ENCODE results near the gene TMEM223.
"Not testable (repeated sequence)": the region's sequence is repeated elsewhere in the genome, so short reads cannot be mapped to it uniquely, and the experiment has no call there.

TMEM223 gene

DNA sequence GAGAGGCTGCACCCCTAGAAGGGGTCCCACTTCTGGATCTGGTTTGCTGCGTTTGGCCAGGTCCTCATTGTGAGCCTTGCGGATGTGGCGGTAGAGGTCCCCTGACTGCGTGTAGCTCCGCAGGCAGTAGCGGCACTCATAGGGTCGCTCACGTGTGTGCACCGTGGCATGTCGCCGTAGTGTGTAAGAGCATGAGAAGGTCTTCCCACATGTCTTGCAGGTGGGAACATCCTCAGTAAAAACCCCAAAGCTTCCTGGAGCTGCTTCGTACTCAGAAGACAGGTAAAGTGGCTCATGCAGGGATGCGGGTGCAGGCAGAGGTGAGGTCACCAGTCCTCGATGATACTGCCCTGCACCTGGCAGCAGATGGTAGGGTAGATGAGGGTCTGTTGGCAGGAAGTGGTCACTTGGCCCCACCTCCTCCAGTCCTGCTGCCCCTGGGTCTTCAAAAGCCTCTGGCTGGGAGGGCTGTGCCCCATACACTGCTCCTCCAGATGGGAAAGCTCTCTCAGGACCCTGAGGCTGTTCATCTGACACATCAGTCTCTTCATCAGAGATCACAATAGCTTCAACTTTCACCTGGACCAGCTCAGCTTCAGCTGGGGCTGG, 39.5 kb downstream of the TMEM223 start:
- no peak for DNase-seq

GRCh38 chr11:62749931-62750330, 41.9 kb downstream of the TMEM223 start:
- DNase-seq, result not testable (repeated sequence)

DNA sequence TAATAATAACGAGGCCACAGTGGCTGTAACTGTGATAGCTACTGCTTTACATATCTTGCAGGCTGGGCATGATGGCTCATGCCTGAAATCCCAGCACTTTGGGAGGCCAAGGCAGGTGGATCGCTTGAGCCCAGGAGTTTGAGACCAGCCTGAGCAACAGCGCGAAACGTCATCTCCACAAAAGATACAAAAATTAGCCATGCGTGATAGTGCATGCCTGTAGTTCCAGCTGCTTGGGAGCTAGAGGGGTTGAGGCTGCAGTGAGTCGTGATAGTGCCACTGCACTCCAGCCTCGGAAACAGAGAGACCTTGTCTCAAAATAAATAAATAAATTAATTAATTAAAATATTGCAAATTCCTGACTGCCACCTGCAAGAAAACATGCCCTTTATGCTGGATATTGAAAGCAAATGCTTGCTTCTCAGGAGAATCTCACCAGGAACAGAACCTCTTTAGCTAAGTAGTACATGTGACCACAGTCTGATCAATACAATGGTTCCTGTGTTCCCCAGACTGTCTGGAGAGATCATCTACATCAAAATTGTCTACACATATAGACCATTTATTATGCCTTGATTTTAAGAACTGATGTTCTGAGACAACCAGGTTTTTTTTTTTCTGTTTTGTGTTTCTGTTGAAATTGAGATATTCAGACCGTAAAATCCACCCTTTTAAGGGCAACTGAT, 44.2 kb downstream of the TMEM223 start:
- DNase-seq, result no peak

All from activated CD4-positive, CD25-positive, alpha-beta regulatory T cell treated with anti-CD3 and anti-CD28 coated beads, Interleukin-2, amount 50 U/mL, for 72 hours (primary cell).